Smooth muscle cell (in vitro differentiated cells): ENCODE measurements around the gene CNOT2. TPM values are rescaled to one million over a fixed set of nuclear protein-coding genes. Genes with fewer than 3 reads are reported as not detected.

ENCODE experiments used
- DNase-seq: peaks from one replicate; lab custom pipeline; 2025; ENCODE audit not compliant: unreplicated experiment; lab: John Stamatoyannopoulos, UW
- H2AFZ ChIP-seq: fragments of 200-600 bp; sonication (generic); 2 replicates; pipeline ENCODE4 v1.6.0; 2016; ENCODE audit warnings: antibody characterized with exemption, low read depth, mild to moderate bottlenecking
- H3F3A ChIP-seq: fragments of 200-600 bp; sonication (generic); 2 replicates; pipeline ENCODE4 v1.6.0; 2017; ENCODE audit warnings: antibody characterized with exemption, low read depth
- H3K27ac ChIP-seq: fragments of 200-600 bp; sonication (generic); 2 replicates; pipeline ENCODE4 v1.5.1; 2016; ENCODE audit warnings: low read depth, mild to moderate bottlenecking
- H3K27me3 ChIP-seq: fragments of 200-600 bp; sonication (generic); 2 replicates; pipeline ENCODE4 v1.6.1; 2016; ENCODE audit warnings: low read depth, mild to moderate bottlenecking
- H3K36me3 ChIP-seq: fragments of 200-600 bp; sonication (generic); 2 replicates; pipeline ENCODE4 v1.5.1; 2016; ENCODE audit warnings: low read depth
- H3K4me1 ChIP-seq: fragments of 200-600 bp; sonication (generic); 2 replicates; pipeline ENCODE4 v1.5.1; 2016; ENCODE audit warnings: low read depth
- H3K4me2 ChIP-seq: fragments of 200-600 bp; sonication (generic); 2 replicates; pipeline ENCODE4 v1.6.0; 2016; ENCODE audit warnings: mild to moderate bottlenecking
- H3K4me3 ChIP-seq: fragments of 200-600 bp; sonication (generic); 2 replicates; pipeline ENCODE4 v1.5.1; 2016; ENCODE audit warnings: mild to moderate bottlenecking
- H3K79me2 ChIP-seq: fragments of 200-600 bp; sonication (generic); 2 replicates; pipeline ENCODE4 v1.6.0; 2016; ENCODE audit warnings: low read depth, mild to moderate bottlenecking
- H3K9ac ChIP-seq: fragments of 200-600 bp; sonication (generic); 2 replicates; pipeline ENCODE4 v1.6.0; 2016; ENCODE audit warnings: low read depth
- H3K9me3 ChIP-seq: fragments of 200-600 bp; sonication (generic); replicated peaks from 2 replicates; pipeline ENCODE4 v1.5.1; 2016; ENCODE audit warnings: low read depth
- H4K20me1 ChIP-seq: fragments of 200-600 bp; sonication (generic); 2 replicates; pipeline ENCODE4 v1.6.0; 2016; ENCODE audit warnings: low read depth
- WGBS: methylation state at CpG from one replicate; pipeline ENCODE4 v1.1.7; 2016; ENCODE audit warnings: low lambda C conversion rate; 5-methylcytosine and 5-hydroxymethylcytosine counted together
- polyA plus RNA-seq: library from polyadenylated mRNA; unstranded; fragments of >200 nt; fragmentation: Nextera tagmentation; extraction: Ambion mirVana; gene quantifications from 2 replicates; pipeline ENCODE4 v1.2.1, GENCODE V29; 2016
- total RNA-seq: library from RNA; depleted of rRNA; stranded (reverse); fragments of >200 nt; gene quantifications from 2 replicates; pipeline ENCODE4 v1.2.3, GENCODE V29; 2014
- TF ChIP-seq, protein P1 (sequence below): fragments of 200-600 bp; sonication (generic); IDR thresholded peaks from 2 replicates; pipeline ENCODE4 v1.5.1; 2017; ENCODE audit warnings: borderline replicate concordance, mild to moderate bottlenecking, antibody characterized with exemption; ENCODE audit not compliant: insufficient read depth, poor library complexity, severe bottlenecking

CNOT2 gene
- total and polyA plus RNA-seq, 2 experiments from 2014 or later: 94.5 to 172 TPM

DNA sequence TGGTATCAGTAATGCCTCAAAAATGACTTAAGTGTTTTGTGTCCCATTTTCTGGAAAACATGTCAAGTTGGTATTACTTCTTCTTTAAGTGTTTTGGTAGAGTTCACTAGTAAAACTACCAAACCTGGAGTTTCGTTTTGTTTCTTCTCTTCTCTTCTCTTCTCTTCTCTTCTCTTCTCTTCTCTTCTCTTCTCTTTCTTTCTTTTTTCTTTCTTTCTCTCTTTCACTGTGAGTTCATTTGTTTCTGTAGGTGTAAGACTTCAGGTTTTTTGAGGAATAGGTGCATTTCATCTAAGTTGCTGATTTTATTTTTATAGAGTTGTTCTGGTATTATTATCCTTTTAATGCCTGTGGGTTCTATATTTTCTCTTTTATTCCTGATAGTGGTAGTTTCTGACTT, 21.9 kb downstream of the CNOT2 start:
- Histone ChIP-seq H2AFZ (no peak overlapping the region), H3K4me1 (peaks cover 11% of the 10 kb centered on the region), H3K27me3 (no peaks in the 10 kb centered on the region), H3K9ac (no peak overlapping the region), H3K27ac (peak overlapping the region; percentile 1), H3K4me3 (no peak overlapping the region), H4K20me1 (peaks cover 99% of the 10 kb centered on the region), H3K36me3 (no peaks in the 10 kb centered on the region), H3K4me2 (no peak overlapping the region), H3F3A (peaks cover 13% of the 10 kb centered on the region), H3K9me3 (no peaks in the 10 kb centered on the region), H3K79me2 (peaks cover 100% of the 10 kb centered on the region)
- 93% methylated on average over 1 of the region's 1 CpG for WGBS
- DNase-seq: no peak
- TF ChIP-seq, protein P1, sequence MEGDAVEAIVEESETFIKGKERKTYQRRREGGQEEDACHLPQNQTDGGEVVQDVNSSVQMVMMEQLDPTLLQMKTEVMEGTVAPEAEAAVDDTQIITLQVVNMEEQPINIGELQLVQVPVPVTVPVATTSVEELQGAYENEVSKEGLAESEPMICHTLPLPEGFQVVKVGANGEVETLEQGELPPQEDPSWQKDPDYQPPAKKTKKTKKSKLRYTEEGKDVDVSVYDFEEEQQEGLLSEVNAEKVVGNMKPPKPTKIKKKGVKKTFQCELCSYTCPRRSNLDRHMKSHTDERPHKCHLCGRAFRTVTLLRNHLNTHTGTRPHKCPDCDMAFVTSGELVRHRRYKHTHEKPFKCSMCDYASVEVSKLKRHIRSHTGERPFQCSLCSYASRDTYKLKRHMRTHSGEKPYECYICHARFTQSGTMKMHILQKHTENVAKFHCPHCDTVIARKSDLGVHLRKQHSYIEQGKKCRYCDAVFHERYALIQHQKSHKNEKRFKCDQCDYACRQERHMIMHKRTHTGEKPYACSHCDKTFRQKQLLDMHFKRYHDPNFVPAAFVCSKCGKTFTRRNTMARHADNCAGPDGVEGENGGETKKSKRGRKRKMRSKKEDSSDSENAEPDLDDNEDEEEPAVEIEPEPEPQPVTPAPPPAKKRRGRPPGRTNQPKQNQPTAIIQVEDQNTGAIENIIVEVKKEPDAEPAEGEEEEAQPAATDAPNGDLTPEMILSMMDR: no peak

DNA sequence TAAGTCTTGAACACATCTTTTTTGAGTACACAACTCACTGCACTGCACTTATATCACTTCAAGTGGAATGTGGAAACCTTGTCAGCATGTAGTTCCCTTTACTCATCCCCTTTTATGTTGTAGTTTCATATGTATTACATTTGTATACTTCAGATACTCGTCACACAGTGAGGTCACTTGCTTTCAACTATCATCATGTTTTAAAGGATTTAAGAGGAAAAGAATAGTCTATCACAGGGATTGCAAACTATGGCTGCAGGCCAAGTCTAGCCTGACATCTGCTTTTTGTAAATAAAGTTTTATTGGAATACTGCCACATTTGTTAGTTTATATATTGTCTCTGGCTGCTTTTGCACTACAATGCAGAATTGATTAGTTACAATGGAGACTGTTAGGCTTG, 24.3 kb downstream of the CNOT2 start:
- Histone ChIP-seq H3K79me2 (peaks cover 100% of the 10 kb centered on the region), H3F3A (peaks cover 13% of the 10 kb centered on the region), H3K4me3 (no peak overlapping the region), H3K27me3 (no peaks in the 10 kb centered on the region), H2AFZ (no peak overlapping the region), H3K4me1 (peaks cover 14% of the 10 kb centered on the region), H3K9ac (no peak overlapping the region), H3K27ac (peak overlapping the region; percentile 20), H3K9me3 (no peaks in the 10 kb centered on the region), H4K20me1 (peaks cover 100% of the 10 kb centered on the region), H3K4me2 (no peak overlapping the region), H3K36me3 (no peaks in the 10 kb centered on the region)
- no peak for DNase-seq
- TF ChIP-seq, protein P1: no peak
- WGBS: 25% methylated on average over 1 of the region's 1 CpG

DNA sequence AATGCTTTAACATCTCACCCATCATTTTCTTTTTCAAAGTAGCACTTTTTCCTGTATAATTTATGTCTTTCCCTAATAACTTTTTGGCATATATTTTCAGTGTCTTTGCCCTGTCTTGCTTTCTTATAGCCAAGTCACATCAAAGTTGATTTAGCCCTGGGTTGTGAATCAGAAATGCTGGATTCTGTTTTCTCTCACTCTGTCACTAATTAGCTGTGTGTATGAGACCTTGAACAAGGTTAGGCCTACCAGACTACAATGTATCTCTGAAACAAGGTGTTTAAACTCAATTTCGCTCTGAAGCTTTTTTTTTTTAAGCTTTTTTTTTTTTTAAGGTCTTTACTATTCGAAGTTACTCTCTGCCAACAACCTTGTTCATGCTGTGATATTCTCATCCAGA, 25.7 kb downstream of the CNOT2 start:
- Histone ChIP-seq H2AFZ (no peak overlapping the region), H4K20me1 (peaks cover 100% of the 10 kb centered on the region), H3K79me2 (peaks cover 100% of the 10 kb centered on the region), H3K4me2 (no peak overlapping the region), H3K27me3 (no peaks in the 10 kb centered on the region), H3K9me3 (no peaks in the 10 kb centered on the region), H3K36me3 (no peaks in the 10 kb centered on the region), H3K27ac (peak overlapping the region; percentile 22), H3K4me3 (no peak overlapping the region), H3F3A (peaks cover 13% of the 10 kb centered on the region), H3K9ac (no peak overlapping the region), H3K4me1 (peaks cover 14% of the 10 kb centered on the region)
- DNase-seq: no peak
- WGBS: 95% methylated on average over 2 of the region's 2 CpGs
- TF ChIP-seq, protein P1: no peak

DNA sequence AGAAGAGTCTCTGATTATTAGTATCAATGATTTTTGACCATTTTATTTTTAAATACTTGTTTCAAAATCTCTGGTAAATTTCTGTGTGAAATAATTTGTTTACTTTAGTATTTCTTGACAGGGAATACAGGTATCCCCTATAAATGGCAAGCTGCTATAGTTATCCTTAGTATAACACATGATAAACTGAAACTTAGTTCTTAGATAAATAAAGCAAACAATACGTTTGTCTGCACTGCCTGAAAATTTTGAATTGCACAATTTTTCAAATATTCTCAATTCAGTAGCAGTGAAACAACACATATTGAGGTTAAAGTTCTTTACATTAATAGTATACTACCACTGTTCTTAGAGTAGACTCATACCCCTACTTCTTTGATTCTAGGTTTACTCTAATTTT, 26.9 kb downstream of the CNOT2 start:
- Histone ChIP-seq H3K27me3 (no peaks in the 10 kb centered on the region), H3K4me3 (no peak overlapping the region), H3K36me3 (no peaks in the 10 kb centered on the region), H3F3A (peaks cover 13% of the 10 kb centered on the region), H4K20me1 (peaks cover 100% of the 10 kb centered on the region), H3K79me2 (peaks cover 100% of the 10 kb centered on the region), H3K4me2 (no peak overlapping the region), H3K9me3 (no peaks in the 10 kb centered on the region), H3K4me1 (peaks cover 14% of the 10 kb centered on the region), H3K27ac (no peak overlapping the region), H3K9ac (no peak overlapping the region), H2AFZ (no peak overlapping the region)
- 87% methylated on average over 1 of the region's 1 CpG for WGBS
- DNase-seq: no peak
- TF ChIP-seq, protein P1: no peak
